ENCODE measurements around the gene DEFB114.
"Not testable (repeated sequence)": the region's sequence is repeated elsewhere in the genome, so short reads cannot be mapped to it uniquely, and the experiment has no call there.

Gene DEFB114

DNA sequence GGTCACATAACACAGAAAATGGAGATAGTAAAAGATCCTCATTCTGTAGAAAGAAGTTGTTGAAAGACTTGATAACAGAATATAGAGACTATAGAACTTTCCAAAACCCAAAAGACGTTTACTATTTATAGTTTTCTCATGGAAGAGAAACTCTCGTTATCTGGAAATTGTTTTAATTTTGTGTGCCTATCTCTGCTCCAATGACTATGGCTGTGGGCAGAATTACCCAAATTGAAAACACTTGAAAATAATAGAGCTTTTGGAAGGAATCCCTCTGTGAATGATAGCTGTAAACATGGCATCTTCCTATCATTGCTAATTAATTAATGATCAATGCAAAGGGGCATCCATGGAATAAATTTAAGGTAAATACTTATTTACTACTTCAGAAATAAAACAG is at the start of gene DEFB114:
Gene DEFB114, minus strand, starts transcription at position 101 of the 400 bp plus-strand sequence. Its CDS starts 59 bp downstream, at position 42.
- no peak for DNase-seq

DNA sequence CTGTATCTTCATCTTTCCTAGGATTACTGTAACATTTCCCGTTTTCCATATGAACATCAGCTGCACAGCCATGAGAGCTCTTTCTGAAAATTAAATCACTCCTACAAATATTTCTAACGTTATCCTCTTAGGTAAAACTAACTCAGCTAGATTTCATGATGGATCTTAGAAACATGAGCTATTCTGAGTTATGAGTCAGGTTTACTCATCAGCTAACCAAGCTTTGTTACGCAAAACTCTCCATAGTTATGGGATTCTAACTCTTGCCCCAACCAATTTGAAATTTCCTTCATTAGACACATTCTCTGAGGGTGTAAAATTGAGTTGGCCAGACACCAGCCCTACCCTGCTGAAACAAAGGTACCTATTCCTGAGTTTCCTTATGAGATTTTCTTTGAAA is 43.9 kb upstream of the DEFB114 start:
- DNase-seq, result no peak

DNA sequence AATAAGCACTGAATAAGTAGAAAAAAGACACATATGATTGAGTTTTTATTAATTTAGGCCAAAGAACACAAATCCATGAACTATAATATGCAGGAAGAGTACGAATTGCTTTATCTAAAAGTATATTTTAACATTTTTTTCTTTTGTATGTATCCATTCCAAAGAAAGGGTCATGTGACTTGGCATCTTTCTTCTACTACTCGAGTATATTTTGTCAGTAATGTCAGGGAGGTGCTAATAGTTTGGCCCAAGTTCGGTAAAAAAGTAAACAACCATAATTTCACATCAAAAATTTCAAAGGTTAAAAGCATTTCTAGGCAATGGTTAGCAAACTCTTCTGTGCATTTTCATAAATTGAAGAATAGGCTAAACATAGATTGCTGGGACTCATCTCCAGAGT is 39.2 kb upstream of the DEFB114 start:
- no peak for DNase-seq

DNA sequence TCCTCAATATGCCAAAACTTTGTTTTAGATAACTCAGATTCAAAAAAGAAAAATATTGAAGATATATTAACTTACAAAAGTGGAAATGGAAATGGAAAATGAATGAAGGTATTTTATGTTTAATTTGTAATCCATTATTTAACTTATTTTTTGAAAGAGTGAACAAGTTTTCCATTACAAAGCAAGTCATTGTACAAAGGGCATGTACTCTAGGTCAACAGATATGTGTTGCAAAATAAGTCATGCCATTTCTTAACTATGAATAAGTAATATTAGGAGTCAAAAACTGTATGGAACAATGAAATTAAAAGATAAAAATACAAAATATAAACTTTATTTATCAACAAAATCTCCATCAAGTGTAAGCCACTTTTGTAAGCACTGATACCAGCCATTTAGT is 31.3 kb upstream of the DEFB114 start:
- no peak for DNase-seq

DNA sequence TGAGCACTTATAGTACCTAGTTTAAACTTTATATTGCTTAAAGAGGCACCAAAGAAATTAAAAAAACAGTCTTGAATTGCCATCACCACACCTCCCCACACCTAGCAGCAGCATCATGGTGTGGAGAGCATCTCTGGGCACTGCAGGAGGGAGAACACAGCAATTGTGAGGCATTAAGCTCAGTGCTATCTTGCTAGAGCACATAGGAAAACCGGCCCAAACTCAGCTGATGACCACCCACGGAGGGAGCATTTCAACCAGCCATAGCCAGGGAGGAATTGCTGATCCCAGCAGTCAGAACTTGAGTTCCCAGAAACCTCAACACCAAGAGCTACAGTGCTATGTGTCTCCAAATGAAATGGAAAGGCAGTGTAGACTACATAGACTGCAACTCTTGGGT is 24.9 kb upstream of the DEFB114 start:
- DNase-seq, result no peak

DNA sequence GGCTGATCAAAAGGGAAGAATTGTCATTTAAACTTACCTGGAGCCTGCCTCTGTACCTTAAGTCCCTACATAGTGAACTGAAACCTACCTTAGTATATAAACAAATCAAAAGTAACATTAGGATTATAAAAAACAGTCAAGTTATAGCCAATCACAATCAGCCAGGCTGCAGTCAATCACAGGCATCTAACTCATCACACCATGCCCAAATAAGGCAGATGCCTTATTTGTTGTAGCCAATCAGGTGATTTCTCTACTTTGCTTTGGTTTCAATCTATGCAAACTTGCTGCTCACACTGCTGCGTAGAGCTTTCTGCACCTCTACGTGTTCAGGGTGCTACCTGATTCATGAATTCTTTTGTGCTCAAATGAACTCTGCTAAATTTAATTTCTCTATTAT is 23.8 kb upstream of the DEFB114 start:
- DNase-seq, result no peak

DNA sequence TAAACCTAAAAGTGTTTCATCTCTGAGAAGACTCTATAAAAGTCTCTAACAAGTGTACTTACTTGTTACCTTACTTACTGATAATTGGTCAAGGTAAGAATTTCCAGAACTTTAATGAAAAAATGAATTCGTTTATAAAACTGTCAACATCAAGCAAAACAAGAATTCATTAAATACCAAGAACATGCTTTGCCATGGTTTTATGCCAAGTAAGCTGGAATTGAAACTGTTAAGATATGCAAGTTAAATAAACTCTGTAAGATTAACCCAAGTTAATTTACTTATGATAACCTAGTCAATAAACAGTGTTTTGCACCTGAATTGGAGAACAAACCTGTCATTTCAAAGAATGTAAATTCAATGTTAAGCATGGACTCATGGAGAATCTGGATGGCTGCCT is 22.6 kb upstream of the DEFB114 start:
- DNase-seq, result no peak

- DNase-seq, result no peak
Observed at GRCh38 chr6:49982046-49982445, 18.1 kb upstream of the DEFB114 start.

DNA sequence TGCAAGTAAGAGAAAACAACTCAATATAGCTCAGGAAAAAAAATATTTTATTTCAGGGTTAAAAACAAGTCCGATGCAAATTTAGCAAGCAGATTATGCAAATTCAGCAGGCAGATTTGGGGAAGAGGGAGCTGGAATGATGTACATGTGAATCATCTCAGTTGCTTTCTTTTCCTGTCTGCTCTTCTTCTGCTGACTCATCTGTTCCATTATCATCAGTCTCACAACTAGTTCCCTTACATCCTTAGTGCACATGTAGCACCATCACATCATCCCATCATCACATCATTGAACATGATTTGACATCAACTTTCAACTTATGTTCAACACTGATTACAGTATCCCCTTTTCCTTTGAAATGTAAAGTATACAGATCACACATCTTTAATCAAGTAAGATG is 16.9 kb upstream of the DEFB114 start:
- DNase-seq, result no peak

GRCh38 chr6:49979584-49979983 is 15.6 kb upstream of the DEFB114 start:
- DNase-seq, result no peak

DNA sequence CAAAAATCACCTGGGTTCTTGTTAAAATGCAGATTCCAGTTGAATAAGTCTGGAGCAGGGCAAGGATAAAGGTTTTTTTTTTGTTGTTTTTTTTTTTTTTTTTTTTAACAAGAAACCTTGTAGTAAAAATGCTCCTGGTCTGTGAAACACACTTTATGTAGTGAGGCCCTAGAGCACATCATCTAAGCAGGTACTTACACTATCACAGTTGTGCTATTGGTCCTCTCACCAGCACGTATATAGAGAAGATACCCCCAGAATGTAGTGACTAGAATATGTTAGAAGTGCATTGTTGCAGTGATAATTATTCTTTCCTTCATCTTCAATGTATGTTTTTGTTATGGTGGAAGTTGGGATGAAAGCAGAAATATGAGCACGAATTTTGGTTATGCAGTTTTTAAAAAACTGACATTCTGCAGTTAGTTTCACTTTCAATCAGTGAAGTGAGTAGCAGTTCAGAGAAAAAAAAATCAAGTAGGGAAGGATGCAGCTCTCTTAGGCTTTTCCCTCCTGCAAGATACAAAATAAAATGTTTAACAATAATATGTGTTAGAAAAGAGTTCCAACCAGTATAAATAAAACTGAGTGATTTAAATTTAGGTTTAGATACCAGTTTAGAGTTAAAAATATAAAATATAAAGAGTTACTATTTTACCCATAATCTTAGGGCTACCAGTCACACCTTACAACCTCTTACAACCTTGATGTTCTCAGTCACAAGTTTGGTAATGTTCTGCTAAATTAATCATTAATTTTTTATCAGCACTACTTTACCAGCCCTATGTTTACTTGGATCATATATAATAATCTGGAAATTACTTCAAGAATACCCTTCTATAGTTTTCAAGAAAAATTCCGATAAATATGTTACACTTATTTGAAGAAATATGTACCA is 14.6 kb upstream of the DEFB114 start:
- no peak for DNase-seq

DNA sequence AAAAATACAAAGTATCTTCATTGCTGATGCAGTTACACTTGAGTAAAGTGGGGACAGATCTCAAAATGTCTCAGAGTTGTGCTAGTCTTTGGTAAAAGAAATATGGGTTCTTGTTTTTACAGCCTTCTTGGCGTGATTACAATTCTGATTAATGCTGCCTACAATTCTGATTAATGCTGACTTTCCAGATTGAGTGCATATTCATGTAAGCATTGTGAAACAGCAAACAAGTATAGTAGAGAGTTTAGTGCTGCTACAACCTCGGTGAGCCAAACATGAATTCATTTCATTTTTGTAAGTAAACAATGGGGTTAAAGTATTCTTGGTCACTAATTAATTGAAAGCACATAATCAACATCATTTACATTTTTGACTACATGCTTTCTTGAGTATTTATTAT is 5.6 kb upstream of the DEFB114 start, which contains the start of gene DEFB113:
Gene DEFB113, minus strand, starts transcription at position 21 of the 400 bp plus-strand sequence. Its CDS starts 0 bp downstream, at position 21.
- DNase-seq, result no peak

- DNase-seq, result no peak
Observed at GRCh38 chr6:49966823-49967222, 2.9 kb upstream of the DEFB114 start.

GRCh38 chr6:49966334-49966733 is 2.4 kb upstream of the DEFB114 start:
- no peak for DNase-seq

GRCh38 chr6:49958180-49958579 is 5.8 kb downstream of the DEFB114 start:
- DNase-seq, result no peak

- no peak for DNase-seq
Observed at GRCh38 chr6:49955847-49956246, 8.1 kb downstream of the DEFB114 start.

- DNase-seq, result no peak
Observed at GRCh38 chr6:49951926-49952325, 12.0 kb downstream of the DEFB114 start.

DNA sequence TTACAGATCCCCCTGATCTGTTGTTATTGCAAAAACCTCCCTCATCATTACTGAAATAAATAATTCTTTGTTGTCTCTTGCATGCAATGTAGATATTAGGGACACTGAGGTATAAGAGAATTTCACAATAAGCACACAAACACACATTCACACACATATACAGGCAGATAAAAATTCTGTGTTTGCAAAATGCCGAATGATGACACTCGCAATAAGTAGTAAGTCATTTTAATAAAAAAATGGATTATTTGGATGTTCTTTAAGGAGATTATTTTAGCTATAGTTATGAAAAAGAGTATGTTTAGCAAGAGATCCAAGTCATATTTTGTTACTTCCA is 13.6 kb downstream of the DEFB114 start:
- no peak for DNase-seq

DNA sequence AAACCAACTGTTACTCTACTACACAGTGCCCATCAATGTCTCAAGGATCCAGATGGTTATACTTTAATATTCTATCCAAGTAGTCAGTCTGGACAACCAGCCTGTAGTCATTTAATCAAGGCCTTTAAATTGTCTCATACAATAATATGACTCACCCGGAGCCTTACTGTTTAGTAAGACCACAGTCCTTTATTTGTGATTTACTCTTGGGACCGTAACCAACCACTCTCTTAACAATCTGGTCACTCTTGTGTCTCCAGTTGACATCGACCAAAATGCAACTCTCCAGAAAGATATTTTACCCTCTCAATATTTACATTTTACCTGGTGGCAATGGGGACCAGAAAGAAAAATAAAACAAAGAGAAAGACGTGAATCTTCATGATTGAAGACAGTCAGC is 14.9 kb downstream of the DEFB114 start:
- no peak for DNase-seq

GRCh38 chr6:49946835-49947234 is 17.1 kb downstream of the DEFB114 start:
- no peak for DNase-seq

GRCh38 chr6:49944068-49944467 is 19.9 kb downstream of the DEFB114 start:
- DNase-seq, result not testable (repeated sequence)

GRCh38 chr6:49939993-49940498 is 23.9 kb downstream of the DEFB114 start:
- no peak for DNase-seq

GRCh38 chr6:49937811-49938210 is 26.2 kb downstream of the DEFB114 start:
- DNase-seq, result no peak

DNA sequence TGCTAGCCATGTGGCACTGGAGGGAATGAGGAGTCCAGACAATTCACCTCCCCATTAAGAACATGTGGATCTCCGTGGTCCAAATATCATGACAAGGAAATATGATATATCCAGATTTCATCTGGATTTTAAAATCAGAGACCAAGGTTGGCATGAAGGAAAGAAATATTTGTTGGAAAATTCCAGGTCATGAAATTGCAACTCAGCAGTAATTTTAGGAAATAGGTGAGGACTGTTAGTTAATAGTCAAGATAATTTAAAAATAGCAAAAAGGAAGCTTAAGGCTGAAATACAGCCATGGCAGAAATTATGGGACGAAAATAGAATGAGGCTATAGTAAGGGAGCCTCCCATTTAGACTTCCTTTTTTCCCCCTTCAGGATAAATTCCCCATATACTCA is 26.9 kb downstream of the DEFB114 start:
- no peak for DNase-seq

- no peak for DNase-seq
Observed at GRCh38 chr6:49935387-49935786, 28.6 kb downstream of the DEFB114 start.

Measured in activated CD4-positive, CD25-positive, alpha-beta regulatory T cell (primary cell).